HG02938 (cell line): Measurements from ENCODE around the gene LRRC8D.

Experiments used
- ATAC-seq: cut with Tn5 transposase; IDR thresholded peaks from one replicate; pipeline ENCODE4 v1.9.1; 2021; ENCODE audit warnings: mild to moderate bottlenecking, moderate library complexity; ENCODE audit not compliant: unreplicated experiment

LRRC8D gene

GRCh38 chr1:89865498-89866382 is 44.9 kb downstream of the LRRC8D start:
- ATAC-seq: no peak

GRCh38 chr1:89866568-89866967 is 45.7 kb downstream of the LRRC8D start:
- no peak for ATAC-seq

- no peak for ATAC-seq
Observed at GRCh38 chr1:89870998-89871397, 50.2 kb downstream of the LRRC8D start.

DNA sequence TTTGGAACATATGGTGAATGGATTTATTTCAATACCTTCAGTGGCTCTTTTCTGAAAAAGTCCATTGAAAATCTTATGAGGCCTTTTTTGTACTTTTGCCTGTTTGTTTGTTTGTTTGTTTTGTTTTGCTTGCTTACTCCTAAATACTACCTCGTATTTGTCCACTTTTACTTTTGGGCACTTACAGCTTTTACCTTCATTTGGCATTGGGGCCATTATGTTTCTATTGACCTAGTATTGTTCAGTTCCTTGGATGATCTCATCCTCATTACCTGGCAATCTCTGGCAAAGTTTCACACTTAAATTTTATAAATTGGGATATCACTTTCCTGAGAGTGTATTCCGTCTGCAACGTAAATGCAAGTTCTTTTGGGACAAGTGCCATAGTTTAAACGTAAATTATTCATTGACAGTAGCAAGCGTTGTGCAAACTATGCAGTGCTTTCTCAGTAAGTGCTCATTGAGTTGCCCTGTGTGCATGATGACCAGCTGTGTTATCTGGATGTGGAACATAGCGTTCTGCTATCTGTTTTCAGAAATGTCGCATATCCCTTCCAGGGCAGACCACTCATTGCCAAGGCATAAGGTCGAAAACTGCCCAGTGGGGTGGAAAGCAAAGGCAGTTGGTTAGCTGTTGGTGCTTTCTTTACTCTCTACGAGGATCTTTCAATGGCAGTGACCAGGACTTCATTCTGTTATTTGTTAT is 51.1 kb downstream of the LRRC8D start:
- no peak for ATAC-seq

GRCh38 chr1:89872567-89872966 is 51.7 kb downstream of the LRRC8D start:
- no peak for ATAC-seq

DNA sequence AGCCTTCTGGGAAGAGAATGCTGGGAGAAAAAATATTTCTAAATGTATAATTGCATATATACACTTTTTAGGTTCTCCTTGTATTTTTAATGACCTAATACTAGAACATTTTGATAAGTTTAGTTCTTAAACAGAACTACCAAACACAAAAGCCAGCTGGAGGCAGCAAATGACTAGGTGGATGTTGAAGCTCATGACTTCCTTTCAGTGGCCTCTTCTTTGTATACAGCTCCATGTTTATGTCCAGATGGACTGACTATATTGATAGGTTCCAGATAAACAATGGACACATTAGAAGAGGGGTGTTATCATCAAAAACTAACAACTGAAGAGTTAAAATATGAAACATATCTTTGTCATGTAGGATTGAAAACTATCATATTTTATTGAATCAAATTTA is 52.5 kb downstream of the LRRC8D start:
- no peak for ATAC-seq

DNA sequence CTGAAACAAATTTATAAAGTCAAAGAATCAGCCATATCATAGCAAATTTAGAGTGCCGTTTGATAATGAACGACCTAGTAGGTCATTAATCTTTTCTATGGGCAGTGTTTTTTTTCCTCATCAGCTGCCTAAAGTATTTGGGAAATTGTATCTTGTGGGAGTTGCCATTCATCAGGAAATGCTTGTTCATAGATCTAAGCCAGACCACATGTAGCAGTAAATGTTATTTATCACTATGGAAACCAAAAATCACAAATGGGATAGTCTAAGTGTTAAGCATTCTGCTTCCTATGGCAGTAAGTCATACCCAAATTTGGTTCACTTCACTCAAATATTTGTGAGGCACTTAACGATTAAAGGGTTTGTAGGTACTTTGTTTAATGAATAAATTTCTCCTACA is 52.9 kb downstream of the LRRC8D start:
- no peak for ATAC-seq

DNA sequence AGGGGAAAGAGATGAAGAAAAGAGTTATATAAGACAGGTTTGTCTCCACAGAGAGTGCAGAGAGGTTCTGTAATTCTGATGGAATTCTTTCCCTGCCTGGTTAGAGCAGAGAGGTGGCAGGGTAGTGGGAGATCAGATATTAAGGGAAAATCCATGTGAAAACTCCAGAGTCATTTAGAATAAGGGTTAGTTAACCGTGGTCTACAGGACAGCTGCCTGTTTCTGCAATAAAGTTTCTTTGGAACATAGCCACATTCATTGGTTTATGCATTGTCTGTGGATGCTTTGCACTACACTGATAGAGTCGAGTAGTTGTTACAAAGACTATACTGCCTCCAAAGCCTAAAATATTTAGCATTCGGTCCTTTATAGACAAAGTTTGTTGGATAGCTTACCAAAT is 55.6 kb downstream of the LRRC8D start:
- no peak for ATAC-seq

- no peak for ATAC-seq
Observed at GRCh38 chr1:89877756-89878155, 56.9 kb downstream of the LRRC8D start.

GRCh38 chr1:89878256-89878655 is 57.4 kb downstream of the LRRC8D start:
- no peak for ATAC-seq

GRCh38 chr1:89880679-89881078 is 59.8 kb downstream of the LRRC8D start:
- no peak for ATAC-seq

- ATAC-seq: no peak
Observed at GRCh38 chr1:89881415-89882058, 60.7 kb downstream of the LRRC8D start.

DNA sequence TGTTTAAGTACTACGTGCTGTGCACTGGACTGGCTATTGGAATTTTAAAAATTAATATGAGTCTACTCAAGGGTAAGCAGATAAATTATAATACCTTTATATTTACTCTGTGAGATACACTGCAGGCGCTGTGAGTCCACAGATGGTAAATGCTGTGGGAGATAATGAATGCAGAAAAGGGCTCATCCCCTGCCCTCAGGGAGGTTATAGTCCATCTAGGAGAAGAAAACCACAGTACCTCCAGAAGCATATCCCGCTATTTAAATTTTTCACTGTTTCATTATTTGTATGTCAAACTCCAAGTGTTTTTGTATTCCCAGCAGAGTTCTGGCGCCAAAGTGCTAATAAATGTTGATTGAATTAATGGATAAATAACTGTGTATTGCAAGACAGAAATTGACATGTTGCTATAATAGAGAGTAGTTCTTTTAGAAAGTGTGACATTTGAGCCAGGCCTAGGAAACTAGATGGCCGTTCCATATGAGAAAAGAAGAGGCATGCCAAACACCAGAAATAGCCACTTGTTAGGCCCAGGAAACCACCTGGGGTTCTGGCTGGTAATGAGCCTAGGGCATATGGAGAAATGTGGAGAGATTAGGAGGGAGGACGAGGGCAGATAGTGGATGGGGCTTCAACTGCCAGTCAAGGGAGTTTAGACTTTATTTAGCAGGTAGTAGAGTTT is 61.7 kb downstream of the LRRC8D start:
- no peak for ATAC-seq

GRCh38 chr1:89883030-89883379 is 62.2 kb downstream of the LRRC8D start:
- no peak for ATAC-seq

DNA sequence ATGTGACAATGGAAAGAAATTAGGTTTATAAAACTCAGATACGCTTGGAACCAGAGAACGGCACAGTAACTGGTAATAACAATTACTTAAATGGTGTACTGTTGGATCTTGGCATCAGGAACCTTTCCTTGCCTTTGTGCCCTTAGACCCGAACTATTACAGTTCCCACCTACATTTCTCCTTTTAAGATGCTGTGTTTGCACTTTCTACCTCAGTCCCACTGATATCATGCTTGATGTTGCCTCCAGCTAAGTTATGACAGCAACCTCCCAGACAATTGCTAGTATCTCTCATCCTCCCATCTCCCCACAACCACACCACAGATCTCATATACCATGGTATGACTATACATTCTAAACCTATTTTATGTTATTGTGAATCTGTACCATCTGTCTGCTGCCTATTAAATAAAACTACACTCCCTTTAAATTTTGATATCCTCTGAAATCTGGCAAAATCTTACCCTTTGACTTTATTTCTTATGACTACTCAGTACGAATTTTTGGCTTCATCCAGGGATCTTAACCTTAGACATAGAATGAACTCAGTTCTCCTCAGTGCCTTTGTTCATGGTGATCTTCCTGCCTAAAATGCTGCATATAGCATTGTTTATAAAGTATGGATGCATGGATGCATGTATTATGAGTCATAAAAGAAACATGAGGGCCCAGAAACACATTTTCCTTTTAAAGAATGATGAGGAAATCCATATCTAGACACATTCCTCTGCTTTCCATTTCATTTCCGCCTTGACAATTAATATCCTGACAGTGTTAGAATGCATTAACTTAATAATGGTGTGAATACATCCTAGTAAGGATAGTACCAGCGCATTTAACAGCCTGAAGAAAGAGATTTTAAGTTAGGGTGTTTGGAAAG is 64.1 kb downstream of the LRRC8D start:
- ATAC-seq: no peak

DNA sequence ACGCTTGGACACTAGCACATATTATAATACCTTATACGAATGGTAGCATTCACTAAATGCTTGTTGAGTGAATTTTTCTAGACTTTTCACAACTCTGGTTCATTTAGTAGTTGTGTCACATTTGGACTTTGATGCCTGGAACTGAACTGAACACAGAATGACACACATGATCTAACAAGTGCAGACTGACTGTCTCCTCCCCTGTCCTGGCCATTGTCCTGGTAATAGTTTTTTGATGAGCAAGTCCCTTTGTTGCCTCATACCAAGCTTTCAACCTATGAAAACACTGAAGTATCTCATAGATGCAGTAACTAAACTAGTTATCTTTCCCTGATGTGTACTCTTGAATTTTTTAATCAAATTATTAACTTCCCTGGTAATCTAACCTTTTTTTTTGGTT is 66.4 kb downstream of the LRRC8D start:
- ATAC-seq: no peak

DNA sequence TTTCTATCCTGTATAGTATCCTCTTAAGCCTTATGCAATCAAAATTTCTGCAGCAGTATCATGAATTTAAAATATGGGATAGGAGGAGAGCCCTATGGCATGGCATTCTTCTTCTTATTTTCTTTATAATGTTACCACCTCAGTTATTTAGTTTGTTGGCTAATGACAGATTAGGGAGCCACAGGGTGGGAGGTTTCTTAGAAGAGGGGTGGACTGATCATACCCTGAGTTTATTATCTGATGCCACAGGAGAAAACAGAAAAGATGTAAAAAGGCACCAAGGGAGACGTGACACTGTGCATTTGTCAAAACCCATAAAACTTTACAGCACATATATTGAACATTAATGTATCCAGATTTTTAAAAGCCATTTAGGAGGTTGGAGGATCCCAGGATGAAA is 66.9 kb downstream of the LRRC8D start:
- no peak for ATAC-seq

GRCh38 chr1:89888480-89889322 is 67.9 kb downstream of the LRRC8D start:
- no peak for ATAC-seq

- no peak for ATAC-seq
Observed at GRCh38 chr1:89889323-89889615, 68.4 kb downstream of the LRRC8D start.
